ENCODE results near the gene KIF5A.

- no peak for TF ChIP-seq CTCF (IDR thresholded peaks at IDR 0.05; ENCODE audit: low read depth, low read length)
- TF ChIP-seq POLR2A (IDR thresholded peaks at IDR 0.05; ENCODE audit: extremely low read depth, insufficient read length): no peak
- no peak for TF ChIP-seq MAX (IDR thresholded peaks at IDR 0.05; ENCODE audit: low read depth, low read length)
Measured at GRCh38 chr12:57606821-57607220, 57.0 kb downstream of the KIF5A start.
